ENCODE data around the gene OTOG.

OTOG gene

GRCh38 chr11:17642980-17643379, 95.9 kb downstream of the OTOG start:
- Mint-ChIP-seq H3K27ac (ENCODE audit: low read depth) (no peak overlapping the region), H3K36me3 (ENCODE audit: insufficient read depth) (no peaks in the 10 kb centered on the region), H3K4me1 (no peaks in the 10 kb centered on the region), H3K27me3 (peaks cover 14% of the 10 kb centered on the region), H3K4me3 (no peak overlapping the region), H3K9me3 (peaks cover 7% of the 10 kb centered on the region)
- ATAC-seq (replicated peaks; ENCODE audit: extremely low read depth, poor library complexity, severe bottlenecking) (no peak), DNase-seq (ENCODE audit: low spot score in 2 of 2) (no peak)

- Mint-ChIP-seq H3K36me3 (ENCODE audit: insufficient read depth) (no peaks in the 10 kb centered on the region), H3K4me1 (no peaks in the 10 kb centered on the region), H3K9me3 (peaks cover 7% of the 10 kb centered on the region), H3K27me3 (peaks cover 21% of the 10 kb centered on the region), H3K4me3 (no peak overlapping the region), H3K27ac (ENCODE audit: low read depth) (no peak overlapping the region)
- ATAC-seq (replicated peaks; ENCODE audit: extremely low read depth, poor library complexity, severe bottlenecking) (no peak), DNase-seq (ENCODE audit: low spot score in 2 of 2) (no peak)
Observed at GRCh38 chr11:17643506-17644405, 96.7 kb downstream of the OTOG start.

DNA sequence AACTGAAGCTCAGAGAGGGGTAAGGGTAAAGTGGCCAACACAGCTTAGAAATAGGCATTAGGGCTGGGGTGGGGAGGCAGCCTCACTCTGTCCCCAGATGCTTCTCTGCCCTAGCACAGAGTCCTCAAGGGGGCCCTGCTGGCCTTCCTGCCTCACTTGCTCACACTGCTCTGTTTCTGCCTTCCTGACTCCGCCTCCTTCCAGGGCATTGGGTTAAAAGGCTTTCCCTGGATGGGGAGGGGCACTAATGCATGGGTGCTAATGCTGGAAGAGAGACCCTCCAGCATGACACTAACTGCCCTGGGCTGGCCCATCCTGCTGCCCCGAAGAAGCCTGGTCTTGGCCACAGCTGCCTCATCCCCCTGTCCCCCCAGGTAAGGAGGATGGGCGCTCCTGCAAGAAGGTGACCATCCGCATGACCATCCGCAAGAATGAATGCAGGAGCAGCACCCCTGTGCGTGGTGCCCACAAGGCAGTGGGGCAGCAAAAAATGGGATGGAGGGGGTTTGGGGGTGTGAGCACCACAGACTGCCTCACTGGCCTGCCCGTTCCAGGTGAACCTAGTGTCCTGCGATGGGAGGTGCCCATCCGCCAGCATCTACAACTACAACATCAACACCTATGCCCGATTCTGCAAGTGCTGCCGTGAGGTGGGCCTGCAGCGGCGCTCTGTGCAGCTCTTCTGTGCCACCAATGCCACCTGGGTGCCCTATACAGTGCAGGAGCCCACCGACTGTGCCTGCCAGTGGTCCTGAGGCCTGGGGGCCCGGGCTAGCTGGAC, 98.3 kb downstream of the OTOG start:
- H3K4me1 Mint-ChIP-seq: no peaks in the 10 kb centered on the region
- H3K9me3 Mint-ChIP-seq: peaks cover 7% of the 10 kb centered on the region
- H3K27me3 Mint-ChIP-seq: peaks cover 38% of the 10 kb centered on the region
- ATAC-seq (replicated peaks; ENCODE audit: extremely low read depth, poor library complexity, severe bottlenecking) (no peak), DNase-seq (ENCODE audit: low spot score in 2 of 2) (no peak)
- H3K4me3 Mint-ChIP-seq: no peak overlapping the region
- H3K36me3 Mint-ChIP-seq (ENCODE audit: insufficient read depth): no peaks in the 10 kb centered on the region
- H3K27ac Mint-ChIP-seq (ENCODE audit: low read depth): no peak overlapping the region

DNA sequence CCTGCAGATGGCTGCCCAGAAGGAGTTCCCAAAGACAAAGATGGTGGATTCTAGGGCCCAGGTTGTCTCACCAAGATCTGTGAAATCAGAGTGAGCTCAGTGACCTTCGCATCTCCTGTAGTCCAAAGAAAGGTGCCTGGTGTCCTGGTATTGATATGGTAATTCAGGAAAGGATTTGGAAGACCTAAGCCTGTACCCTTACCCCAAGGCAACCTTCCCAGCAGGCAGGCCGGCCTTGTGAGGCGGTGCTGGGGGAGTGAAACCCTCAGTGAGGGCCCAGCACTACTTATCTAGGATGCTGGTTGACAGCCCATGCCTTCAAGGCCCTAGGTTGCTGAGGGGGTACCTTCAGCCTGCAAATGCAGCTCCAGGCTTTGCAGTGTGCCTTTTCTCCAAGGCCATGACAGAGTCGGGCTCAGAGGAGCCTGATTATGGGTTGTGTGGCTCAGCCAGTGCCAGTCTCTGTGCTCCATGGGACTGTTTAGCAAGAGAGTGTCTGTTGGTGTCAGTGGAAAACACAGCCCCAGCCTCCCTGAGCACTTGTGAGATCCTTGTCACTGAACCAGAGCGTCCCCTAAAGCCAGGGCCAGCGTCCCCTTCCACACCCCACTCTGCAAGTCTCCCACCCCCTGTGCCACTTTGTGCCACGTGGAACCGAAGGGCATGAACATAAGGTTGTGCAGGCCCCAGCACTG, 99.5 kb downstream of the OTOG start:
- H3K4me1 Mint-ChIP-seq: no peaks in the 10 kb centered on the region
- DNase-seq (ENCODE audit: low spot score in 2 of 2): no peak
- peaks cover 7% of the 10 kb centered on the region for H3K9me3 Mint-ChIP-seq
- H3K27me3 Mint-ChIP-seq: peaks cover 50% of the 10 kb centered on the region
- ATAC-seq (replicated peaks; ENCODE audit: extremely low read depth, poor library complexity, severe bottlenecking): no peak
- H3K4me3 Mint-ChIP-seq: no peak overlapping the region
- no peaks in the 10 kb centered on the region for H3K36me3 Mint-ChIP-seq (ENCODE audit: insufficient read depth)
- no peak overlapping the region for H3K27ac Mint-ChIP-seq (ENCODE audit: low read depth)

GRCh38 chr11:17648528-17648927, 101.5 kb downstream of the OTOG start:
- H3K4me1 Mint-ChIP-seq: no peaks in the 10 kb centered on the region
- DNase-seq (ENCODE audit: low spot score in 2 of 2) (no peak), ATAC-seq (replicated peaks; ENCODE audit: extremely low read depth, poor library complexity, severe bottlenecking) (no peak)
- no peak overlapping the region for H3K4me3 Mint-ChIP-seq
- peaks cover 61% of the 10 kb centered on the region for H3K27me3 Mint-ChIP-seq
- peaks cover 7% of the 10 kb centered on the region for H3K9me3 Mint-ChIP-seq
- H3K27ac Mint-ChIP-seq (ENCODE audit: low read depth): no peak overlapping the region
- H3K36me3 Mint-ChIP-seq (ENCODE audit: insufficient read depth): no peaks in the 10 kb centered on the region

- ATAC-seq (replicated peaks; ENCODE audit: extremely low read depth, poor library complexity, severe bottlenecking): no peak
- peaks cover 7% of the 10 kb centered on the region for H3K9me3 Mint-ChIP-seq
- H3K4me1 Mint-ChIP-seq: no peaks in the 10 kb centered on the region
- H3K36me3 Mint-ChIP-seq (ENCODE audit: insufficient read depth): no peaks in the 10 kb centered on the region
- no peak overlapping the region for H3K27ac Mint-ChIP-seq (ENCODE audit: low read depth)
- H3K4me3 Mint-ChIP-seq: no peak overlapping the region
- peaks cover 61% of the 10 kb centered on the region for H3K27me3 Mint-ChIP-seq
- no peak for DNase-seq (ENCODE audit: low spot score in 2 of 2)
Observed at GRCh38 chr11:17649261-17649660, 102.2 kb downstream of the OTOG start.

GRCh38 chr11:17649696-17650095, 102.6 kb downstream of the OTOG start:
- no peaks in the 10 kb centered on the region for H3K36me3 Mint-ChIP-seq (ENCODE audit: insufficient read depth)
- H3K27me3 Mint-ChIP-seq: peaks cover 63% of the 10 kb centered on the region

DNA sequence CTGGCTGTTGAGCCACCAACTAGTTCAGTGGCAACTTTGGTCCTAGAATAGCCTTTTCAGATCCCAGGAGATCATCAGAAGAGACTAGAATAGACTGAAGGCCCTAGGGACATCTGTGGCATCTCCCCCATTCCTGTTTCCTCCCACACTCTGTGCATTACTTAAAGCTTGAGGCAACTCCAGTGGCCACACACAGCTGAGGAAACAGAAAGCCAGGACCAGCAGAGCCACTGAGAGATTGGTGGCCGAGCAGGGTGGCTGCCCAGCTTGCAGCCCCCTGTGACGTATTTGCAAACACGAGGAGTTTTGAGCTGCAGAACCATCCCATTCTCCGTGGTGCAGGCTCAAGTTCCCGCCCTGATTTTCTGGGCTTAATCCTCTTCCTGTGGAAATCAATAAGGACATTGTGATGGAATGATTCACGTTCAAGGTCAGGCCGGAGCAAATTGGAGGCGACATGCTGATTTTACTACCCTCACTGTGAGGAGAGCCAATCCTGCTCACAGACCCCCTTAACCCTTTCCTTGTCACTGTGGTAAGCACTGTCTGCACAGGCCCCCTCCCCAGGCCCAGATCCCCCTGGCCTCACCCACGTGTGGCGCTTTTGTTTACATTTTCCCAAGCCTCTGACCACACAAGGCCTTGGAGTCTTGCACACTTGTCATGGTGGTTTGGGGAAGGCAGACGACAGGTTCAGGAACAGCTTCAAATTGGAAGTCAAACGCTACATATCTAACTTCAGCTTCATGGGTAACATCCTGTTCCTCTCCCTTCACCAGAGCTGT, 103.3 kb downstream of the OTOG start:
- peaks cover 69% of the 10 kb centered on the region for H3K27me3 Mint-ChIP-seq
- H3K9me3 Mint-ChIP-seq: peaks cover 7% of the 10 kb centered on the region
- ATAC-seq (replicated peaks; ENCODE audit: extremely low read depth, poor library complexity, severe bottlenecking) (no peak), DNase-seq (ENCODE audit: low spot score in 2 of 2) (no peak)
- H3K27ac Mint-ChIP-seq (ENCODE audit: low read depth): no peak overlapping the region
- H3K36me3 Mint-ChIP-seq (ENCODE audit: insufficient read depth): no peaks in the 10 kb centered on the region
- no peaks in the 10 kb centered on the region for H3K4me1 Mint-ChIP-seq
- no peak overlapping the region for H3K4me3 Mint-ChIP-seq

More at GRCh38 chr11:17649696-17650095, 102.6 kb downstream of the OTOG start:
- Mint-ChIP-seq H3K27ac (ENCODE audit: low read depth) (no peak overlapping the region), H3K4me3 (no peak overlapping the region), H3K9me3 (peaks cover 7% of the 10 kb centered on the region), H3K4me1 (no peaks in the 10 kb centered on the region)
- ATAC-seq (replicated peaks; ENCODE audit: extremely low read depth, poor library complexity, severe bottlenecking): no peak
- no peak for DNase-seq (ENCODE audit: low spot score in 2 of 2)

DNA sequence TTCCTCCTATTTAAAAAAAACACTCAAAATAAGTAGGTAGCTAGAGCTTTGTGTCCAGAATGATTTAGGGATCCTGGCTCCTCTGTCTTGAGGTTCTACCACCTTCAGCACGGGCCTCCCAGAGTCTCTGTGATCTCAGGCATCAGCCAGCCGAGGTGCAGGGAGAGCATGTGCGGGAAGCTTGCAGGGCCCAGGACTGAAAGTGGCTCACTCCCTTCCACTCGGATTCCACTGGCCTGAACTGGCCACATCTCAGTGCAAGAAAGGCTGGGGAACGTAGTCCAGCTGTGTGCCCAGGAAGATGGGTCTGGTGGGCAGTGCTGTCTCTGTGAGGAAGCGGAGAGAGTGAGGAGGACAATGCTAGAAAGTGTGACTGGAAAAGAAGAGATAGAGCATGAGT, 104.0 kb downstream of the OTOG start:
- Mint-ChIP-seq H3K4me1 (no peaks in the 10 kb centered on the region), H3K27ac (ENCODE audit: low read depth) (no peak overlapping the region)

DNA sequence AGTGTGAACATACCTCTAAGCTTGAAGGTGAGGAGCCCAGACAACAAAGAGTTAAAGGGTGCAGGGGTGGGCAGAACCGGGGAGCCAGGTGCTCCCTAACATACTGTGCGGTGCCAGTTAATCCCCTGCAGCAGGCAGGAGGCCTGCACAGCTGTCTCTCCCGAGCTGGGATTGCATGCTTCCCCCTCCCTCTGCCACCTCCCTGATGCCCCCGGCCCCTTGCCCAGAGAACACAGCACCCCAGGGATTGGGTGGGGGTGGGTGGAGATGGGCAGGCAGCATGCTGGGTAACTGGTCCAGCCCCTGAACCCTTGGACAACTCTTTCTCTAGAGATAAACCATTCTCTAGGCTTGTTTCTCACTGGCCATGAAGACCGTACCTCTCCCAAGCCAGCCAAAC, 104.6 kb downstream of the OTOG start:
- Mint-ChIP-seq H3K9me3 (peaks cover 13% of the 10 kb centered on the region), H3K4me1 (no peaks in the 10 kb centered on the region), H3K4me3 (no peak overlapping the region), H3K27ac (ENCODE audit: low read depth) (no peak overlapping the region), H3K27me3 (peaks cover 82% of the 10 kb centered on the region), H3K36me3 (ENCODE audit: insufficient read depth) (no peaks in the 10 kb centered on the region)
- ATAC-seq (replicated peaks; ENCODE audit: extremely low read depth, poor library complexity, severe bottlenecking) (no peak), DNase-seq (ENCODE audit: low spot score in 2 of 2) (no peak)

More for the DNA sequence above, 104.0 kb downstream of the OTOG start:
- H3K36me3 Mint-ChIP-seq (ENCODE audit: insufficient read depth): no peaks in the 10 kb centered on the region
- peaks cover 76% of the 10 kb centered on the region for H3K27me3 Mint-ChIP-seq
- ATAC-seq (replicated peaks; ENCODE audit: extremely low read depth, poor library complexity, severe bottlenecking): no peak
- no peak for DNase-seq (ENCODE audit: low spot score in 2 of 2)
- H3K9me3 Mint-ChIP-seq: peaks cover 13% of the 10 kb centered on the region
- H3K4me3 Mint-ChIP-seq: no peak overlapping the region

DNA sequence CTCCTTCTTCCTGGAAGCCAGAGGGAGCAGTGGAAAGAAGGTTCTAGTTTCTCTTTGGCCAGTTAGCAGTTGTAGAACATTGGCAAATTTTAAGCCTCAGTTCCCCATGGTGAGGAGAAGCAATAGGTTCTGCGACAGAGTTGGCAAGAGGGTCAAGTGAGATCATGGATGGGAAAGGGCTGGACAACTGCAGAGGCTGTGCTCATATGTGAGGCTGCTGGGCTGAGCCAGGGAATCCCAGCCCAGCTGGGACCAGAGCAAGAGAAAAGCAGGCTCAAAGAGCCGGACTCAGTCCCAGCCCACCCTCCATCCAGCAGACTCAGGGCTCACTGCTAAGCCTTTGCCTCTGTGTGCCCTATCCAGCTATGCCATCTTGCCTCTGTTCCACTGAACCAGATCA, 105.5 kb downstream of the OTOG start:
- Mint-ChIP-seq H3K27me3 (peaks cover 82% of the 10 kb centered on the region), H3K4me3 (no peak overlapping the region)

DNA sequence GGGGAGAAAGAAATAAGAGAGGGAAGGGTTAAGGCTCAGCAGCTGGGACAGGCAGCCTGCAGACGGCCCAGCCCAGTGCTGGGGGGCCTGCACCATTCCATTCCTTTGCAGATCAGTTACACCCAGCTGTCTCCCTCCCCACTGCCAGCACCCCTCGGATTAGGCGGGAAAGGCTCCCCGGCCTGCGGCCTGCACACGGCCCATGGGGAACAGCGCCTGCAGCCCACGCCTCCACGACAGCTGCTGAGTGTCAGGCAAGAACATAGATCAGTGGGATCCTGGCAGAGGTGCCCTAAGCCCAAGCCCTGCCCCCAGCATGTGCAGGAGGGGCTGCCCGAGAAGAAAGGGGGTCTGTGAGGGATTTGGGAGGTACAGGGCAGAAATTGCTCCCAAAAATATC, 106.6 kb downstream of the OTOG start:
- H3K4me1 Mint-ChIP-seq: no peaks in the 10 kb centered on the region
- DNase-seq (ENCODE audit: low spot score in 2 of 2): no peak
- ATAC-seq (replicated peaks; ENCODE audit: extremely low read depth, poor library complexity, severe bottlenecking): no peak
- H3K27me3 Mint-ChIP-seq: peaks cover 82% of the 10 kb centered on the region
- no peaks in the 10 kb centered on the region for H3K36me3 Mint-ChIP-seq (ENCODE audit: insufficient read depth)
- no peak overlapping the region for H3K27ac Mint-ChIP-seq (ENCODE audit: low read depth)
- no peak overlapping the region for H3K4me3 Mint-ChIP-seq
- H3K9me3 Mint-ChIP-seq: peaks cover 6% of the 10 kb centered on the region

More for the DNA sequence above, 105.5 kb downstream of the OTOG start:
- H3K9me3 Mint-ChIP-seq: peaks cover 9% of the 10 kb centered on the region
- no peak overlapping the region for H3K27ac Mint-ChIP-seq (ENCODE audit: low read depth)
- DNase-seq (ENCODE audit: low spot score in 2 of 2) (no peak), ATAC-seq (replicated peaks; ENCODE audit: extremely low read depth, poor library complexity, severe bottlenecking) (no peak)
- no peaks in the 10 kb centered on the region for H3K36me3 Mint-ChIP-seq (ENCODE audit: insufficient read depth)
- H3K4me1 Mint-ChIP-seq: no peaks in the 10 kb centered on the region
